HepG2 (cell line): ENCODE measurements around the gene ADGRV1. TPM values are rescaled to one million over a fixed set of nuclear protein-coding genes. Genes with fewer than 3 reads are reported as not detected.

Experiments
- ATAC-seq: fragments of 200-7000 bp; cut with Tn5 transposase; 3 replicates; pipeline ENCODE4 v1.9.1; 2020; ENCODE audit warnings: mild to moderate bottlenecking, moderate library complexity
- BruUV-seq: library from RNA; stranded (reverse); fragments of 400-500 nt; replicated peaks from 2 replicates; lab custom pipeline; 2021; lab: Mats Ljungman, UMichigan
- CTCF ChIA-PET: fragments of 300-600 bp; formaldehyde crosslinking; extraction: SDS; loops from one replicate; lab custom pipeline; 2021; ENCODE audit warnings: low total read pairs, inconsistent platforms, low intra/inter-chr PET ratio; lab: Yijun Ruan, JAX
- POLR2A ChIA-PET: fragments of 350-600 bp; sonication (Branson Sonifier 250); formaldehyde crosslinking; loops from one replicate; lab custom pipeline; 2020; ENCODE audit warnings: antibody characterized with exemption, inconsistent platforms; lab: Yijun Ruan, JAX
- DNase-seq: peaks from one replicate; pipeline ENCODE4 v3.0.0-alpha.2; 2015; ENCODE audit warnings: low spot score
- FAIRE-seq: peaks from 3 replicates; lab custom pipeline; 2011; peaks lifted over from hg19 to GRCh38; lab: Jason Lieb, UNC
- H2AFZ ChIP-seq: one replicate; pipeline ENCODE4 v1.6.1; 2011; ENCODE audit warnings: low read length, inconsistent platforms
- H3K27ac ChIP-seq: fragments of 300-600 bp; 3 replicates; pipeline ENCODE4 v1.8.0; 2011; ENCODE audit warnings: mixed run types, mild to moderate bottlenecking, mixed read lengths, low read length, inconsistent platforms; ENCODE audit not compliant: insufficient read depth; ENCODE audit errors: extremely low read length
- H3K27me3 ChIP-seq, 2 experiments: fragments of 200-600 bp in 1 of 2; 2 replicates in 1 of 2; 3 replicates in 1 of 2; pipeline versions ENCODE4 v1.6.0 to v1.8.0; 2011; ENCODE audit warnings: low read length in 2 of 2, mild to moderate bottlenecking in 2 of 2, moderate library complexity in 2 of 2, inconsistent platforms in 1 of 2; ENCODE audit not compliant: insufficient read depth in 2 of 2, control insufficient read depth in 1 of 2
- H3K36me3 ChIP-seq, 2 experiments: fragments of 200-600 bp in 1 of 2; replicated peaks in 1 of 2; 2 replicates in 1 of 2; 3 replicates in 1 of 2; pipeline versions ENCODE4 v1.5.1 to v1.8.0; 2011; ENCODE audit warnings: low read length in 2 of 2, inconsistent platforms in 1 of 2; ENCODE audit not compliant: insufficient read depth in 2 of 2, control insufficient read depth in 1 of 2
- H3K4me1 ChIP-seq: 2 replicates; pipeline ENCODE4 v1.5.1; 2012; ENCODE audit warnings: low read length, inconsistent platforms; ENCODE audit not compliant: insufficient read depth
- H3K4me2 ChIP-seq: 2 replicates; pipeline ENCODE4 v1.6.0; 2011; ENCODE audit warnings: low read depth, low read length, inconsistent platforms
- H3K4me3 ChIP-seq, 3 experiments: fragments of 200-600 bp in 1 of 3; sonication (generic), shearing (Covaris generic) in 1 of 3; replicated peaks in 1 of 3; 2 replicates each; pipeline ENCODE4 v1.5.1; 2011 to 2016; ENCODE audit warnings: low read length in 3 of 3, inconsistent platforms in 2 of 3, low read depth in 2 of 3, mild to moderate bottlenecking in 2 of 3, control low read depth in 1 of 3, mixed read lengths in 1 of 3; ENCODE audit not compliant: insufficient read depth in 1 of 3
- H3K79me2 ChIP-seq: one replicate; pipeline ENCODE4 v1.6.1; 2011; ENCODE audit warnings: low read length, inconsistent platforms; ENCODE audit not compliant: insufficient read depth
- H3K9ac ChIP-seq: 2 replicates; pipeline ENCODE4 v1.6.0; 2011; ENCODE audit warnings: mild to moderate bottlenecking, low read depth, low read length, inconsistent platforms; ENCODE audit not compliant: insufficient read depth
- H3K9me3 ChIP-seq: 2 replicates; pipeline ENCODE4 v1.5.1; 2012; ENCODE audit warnings: mild to moderate bottlenecking, low read length
- H4K20me1 ChIP-seq: 2 replicates; pipeline ENCODE4 v1.6.0; 2011; ENCODE audit warnings: inconsistent platforms, mild to moderate bottlenecking, low read length, moderate library complexity; ENCODE audit not compliant: insufficient read depth
- ADNP ChIP-seq: sonication (generic); formaldehyde crosslinking; IDR thresholded peaks from 2 replicates; pipeline ENCODE4 v1.4.0; 2020; ENCODE audit warnings: missing genetic modification reagents
- ARNT2 ChIP-seq: sonication (generic); formaldehyde crosslinking; IDR thresholded peaks from 2 replicates; pipeline ENCODE4 v1.8.0; 2022; ENCODE audit warnings: mild to moderate bottlenecking, low read depth, missing genetic modification reagents, moderate library complexity
- ESRRA ChIP-seq: sonication (generic); formaldehyde crosslinking; IDR thresholded peaks from 2 replicates; pipeline ENCODE4 v1.5.1; 2020; ENCODE audit warnings: mild to moderate bottlenecking, low read depth, missing genetic modification reagents
- RBM22 ChIP-seq: fragments of 200-400 bp; formaldehyde crosslinking; optimal IDR thresholded peaks from 2 replicates; pipeline ENCODE3; 2017; ENCODE audit warnings: mild to moderate bottlenecking, low read length, moderate library complexity
- SIX1 ChIP-seq: sonication (generic); formaldehyde crosslinking; IDR thresholded peaks from 2 replicates; pipeline ENCODE4 v1.4.0; 2020; ENCODE audit warnings: missing genetic modification reagents, borderline replicate concordance
- SMAD3 ChIP-seq: sonication (generic); formaldehyde crosslinking; IDR thresholded peaks from 2 replicates; pipeline ENCODE4 v1.4.0; 2020; ENCODE audit warnings: missing genetic modification reagents
- TGIF2 ChIP-seq: IDR thresholded peaks from 2 replicates; pipeline ENCODE4 v1.6.1; 2016; ENCODE audit warnings: control low read depth, missing compliant biosample characterization
- WIZ ChIP-seq: sonication (generic); formaldehyde crosslinking; IDR thresholded peaks from 2 replicates; pipeline ENCODE4 v1.5.1; 2020; ENCODE audit warnings: mild to moderate bottlenecking, missing genetic modification reagents
- ZNF260 ChIP-seq: sonication (generic); formaldehyde crosslinking; IDR thresholded peaks from 2 replicates; pipeline ENCODE4 v1.4.0; 2020; ENCODE audit warnings: missing genetic modification reagents, low read depth, mild to moderate bottlenecking, borderline replicate concordance
- ZNF292 ChIP-seq: sonication (generic); formaldehyde crosslinking; IDR thresholded peaks from 2 replicates; pipeline ENCODE4 v1.8.1; 2022; ENCODE audit warnings: mild to moderate bottlenecking, low read depth, missing genetic modification reagents, borderline replicate concordance
- ZNF383 ChIP-seq: sonication (generic); formaldehyde crosslinking; IDR thresholded peaks from 2 replicates; pipeline ENCODE4 v1.4.0; 2020; ENCODE audit warnings: missing genetic modification reagents, mild to moderate bottlenecking, borderline replicate concordance
- ZNF724P ChIP-seq: sonication (generic); formaldehyde crosslinking; IDR thresholded peaks from 2 replicates; pipeline ENCODE4 v1.8.0; 2022; ENCODE audit warnings: missing genetic modification reagents, borderline replicate concordance
- ZNF879 ChIP-seq: sonication (generic); formaldehyde crosslinking; IDR thresholded peaks from 2 replicates; pipeline ENCODE4 v1.8.1; 2023; ENCODE audit warnings: missing genetic modification reagents
- WGBS: methylation state at CpG from one replicate; pipeline ENCODE4 v1.1.6; 2017; ENCODE audit warnings: low lambda C conversion rate; 5-methylcytosine and 5-hydroxymethylcytosine counted together
- in situ Hi-C: cut with HindIII; loops from 2 replicates; pipeline ENCODE4 v1.10.0; 2017; ENCODE audit warnings: low pct_unique_long_range_greater_than_20kb; ENCODE audit not compliant: extremely low pct_ligation_motif_present
- intact Hi-C: fragments of 100-400 bp; cut with micrococcal nuclease; formaldehyde crosslinking; loops from one replicate; pipeline ENCODE4 v1.10.0; 2022; ENCODE audit not compliant: unreplicated experiment
- polyA plus RNA-seq, 8 experiments: library from polyadenylated mRNA; depleted of rRNA in 3 of 8; stranded (reverse) in 7 of 8; unstranded in 1 of 8; fragments of >200 nt; fragmentation: Illumina TruSeq in 4 of 8; extraction: Trizol in 4 of 8; gene quantifications; 2 replicates each; pipeline versions ENCODE4 v1.2.1 to v1.2.3, GENCODE V29; 2011 to 2016; ENCODE audit warnings: low read depth in 4 of 8, missing spikeins in 1 of 8, mixed read lengths in 1 of 8; ENCODE audit not compliant: insufficient read depth in 1 of 8
- total RNA-seq, 5 experiments: library from RNA; depleted of rRNA; stranded (reverse); fragments of >200 nt; fragmentation: Illumina TruSeq; extraction: Trizol; gene quantifications; 2 replicates each; pipeline ENCODE4 v1.2.3, GENCODE V29; 2016; ENCODE audit warnings: low read depth in 1 of 5
- TF ChIP-seq, protein P1 (sequence below): sonication (generic); formaldehyde crosslinking; conservative IDR thresholded peaks from 2 replicates; pipeline ENCODE4 v1.8.0; 2022; ENCODE audit warnings: low read depth, missing genetic modification reagents
- TF ChIP-seq, protein P2 (sequence below): IDR thresholded peaks from 2 replicates; pipeline ENCODE4 v1.6.1; 2016; ENCODE audit warnings: low read depth, missing genetic modification reagents, missing compliant biosample characterization
- TF ChIP-seq, protein P3 (sequence below): sonication (generic); formaldehyde crosslinking; IDR thresholded peaks from 2 replicates; pipeline ENCODE4 v1.9.0; 2021; ENCODE audit warnings: missing genetic modification reagents, borderline replicate concordance

Gene ADGRV1
- total and polyA plus RNA-seq, 2 of the 13 experiments (the other 11 are each of a cell fraction or from before 2014, with no cell fraction given): 1.7 to 3.9 TPM

GRCh38 chr5:90792725-90793124 lies 234.1 kb downstream of the ADGRV1 start:
- Histone ChIP-seq H2AFZ (no peak overlapping the region), H4K20me1 (no peaks in the 10 kb centered on the region), H3K4me2 (no peak overlapping the region), H3K9ac (no peak overlapping the region), H3K4me3 (no peak overlapping the region), H3K9me3 (no peaks in the 10 kb centered on the region), H3K27ac (no peak overlapping the region), H3K4me1 (peaks cover 13% of the 10 kb centered on the region), H3K27me3 (no peaks in the 10 kb centered on the region; a peak in 1 of 5 replicates), H3K36me3 (no peaks in the 10 kb centered on the region), H3K79me2 (no peaks in the 10 kb centered on the region)
- no TSS peak for BruUV-seq
- 14% methylated on average over 3 of the region's 3 CpGs for WGBS
- ATAC-seq (no peak), FAIRE-seq (no peak), DNase-seq (no peak)
- intact Hi-C loops: no loop called here
- TF ChIP-seq ESRRA (CRISPR knock-in tag) (no peak), WIZ (CRISPR knock-in tag) (no peak), ZNF879 (CRISPR knock-in tag) (no peak), RBM22 (no peak), ZNF383 (CRISPR knock-in tag) (no peak), ZNF292 (no peak), SMAD3 (CRISPR knock-in tag) (no peak), ADNP (CRISPR knock-in tag) (no peak), ZNF260 (CRISPR knock-in tag) (no peak), SIX1 (no peak), TGIF2 (CRISPR knock-in tag) (no peak), ARNT2 (no peak), ZNF724P (no peak)
- TF ChIP-seq, protein P1, sequence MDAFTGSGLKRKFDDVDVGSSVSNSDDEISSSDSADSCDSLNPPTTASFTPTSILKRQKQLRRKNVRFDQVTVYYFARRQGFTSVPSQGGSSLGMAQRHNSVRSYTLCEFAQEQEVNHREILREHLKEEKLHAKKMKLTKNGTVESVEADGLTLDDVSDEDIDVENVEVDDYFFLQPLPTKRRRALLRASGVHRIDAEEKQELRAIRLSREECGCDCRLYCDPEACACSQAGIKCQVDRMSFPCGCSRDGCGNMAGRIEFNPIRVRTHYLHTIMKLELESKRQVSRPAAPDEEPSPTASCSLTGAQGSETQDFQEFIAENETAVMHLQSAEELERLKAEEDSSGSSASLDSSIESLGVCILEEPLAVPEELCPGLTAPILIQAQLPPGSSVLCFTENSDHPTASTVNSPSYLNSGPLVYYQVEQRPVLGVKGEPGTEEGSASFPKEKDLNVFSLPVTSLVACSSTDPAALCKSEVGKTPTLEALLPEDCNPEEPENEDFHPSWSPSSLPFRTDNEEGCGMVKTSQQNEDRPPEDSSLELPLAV (CRISPR knock-in tag): no peak
- TF ChIP-seq, protein P2, sequence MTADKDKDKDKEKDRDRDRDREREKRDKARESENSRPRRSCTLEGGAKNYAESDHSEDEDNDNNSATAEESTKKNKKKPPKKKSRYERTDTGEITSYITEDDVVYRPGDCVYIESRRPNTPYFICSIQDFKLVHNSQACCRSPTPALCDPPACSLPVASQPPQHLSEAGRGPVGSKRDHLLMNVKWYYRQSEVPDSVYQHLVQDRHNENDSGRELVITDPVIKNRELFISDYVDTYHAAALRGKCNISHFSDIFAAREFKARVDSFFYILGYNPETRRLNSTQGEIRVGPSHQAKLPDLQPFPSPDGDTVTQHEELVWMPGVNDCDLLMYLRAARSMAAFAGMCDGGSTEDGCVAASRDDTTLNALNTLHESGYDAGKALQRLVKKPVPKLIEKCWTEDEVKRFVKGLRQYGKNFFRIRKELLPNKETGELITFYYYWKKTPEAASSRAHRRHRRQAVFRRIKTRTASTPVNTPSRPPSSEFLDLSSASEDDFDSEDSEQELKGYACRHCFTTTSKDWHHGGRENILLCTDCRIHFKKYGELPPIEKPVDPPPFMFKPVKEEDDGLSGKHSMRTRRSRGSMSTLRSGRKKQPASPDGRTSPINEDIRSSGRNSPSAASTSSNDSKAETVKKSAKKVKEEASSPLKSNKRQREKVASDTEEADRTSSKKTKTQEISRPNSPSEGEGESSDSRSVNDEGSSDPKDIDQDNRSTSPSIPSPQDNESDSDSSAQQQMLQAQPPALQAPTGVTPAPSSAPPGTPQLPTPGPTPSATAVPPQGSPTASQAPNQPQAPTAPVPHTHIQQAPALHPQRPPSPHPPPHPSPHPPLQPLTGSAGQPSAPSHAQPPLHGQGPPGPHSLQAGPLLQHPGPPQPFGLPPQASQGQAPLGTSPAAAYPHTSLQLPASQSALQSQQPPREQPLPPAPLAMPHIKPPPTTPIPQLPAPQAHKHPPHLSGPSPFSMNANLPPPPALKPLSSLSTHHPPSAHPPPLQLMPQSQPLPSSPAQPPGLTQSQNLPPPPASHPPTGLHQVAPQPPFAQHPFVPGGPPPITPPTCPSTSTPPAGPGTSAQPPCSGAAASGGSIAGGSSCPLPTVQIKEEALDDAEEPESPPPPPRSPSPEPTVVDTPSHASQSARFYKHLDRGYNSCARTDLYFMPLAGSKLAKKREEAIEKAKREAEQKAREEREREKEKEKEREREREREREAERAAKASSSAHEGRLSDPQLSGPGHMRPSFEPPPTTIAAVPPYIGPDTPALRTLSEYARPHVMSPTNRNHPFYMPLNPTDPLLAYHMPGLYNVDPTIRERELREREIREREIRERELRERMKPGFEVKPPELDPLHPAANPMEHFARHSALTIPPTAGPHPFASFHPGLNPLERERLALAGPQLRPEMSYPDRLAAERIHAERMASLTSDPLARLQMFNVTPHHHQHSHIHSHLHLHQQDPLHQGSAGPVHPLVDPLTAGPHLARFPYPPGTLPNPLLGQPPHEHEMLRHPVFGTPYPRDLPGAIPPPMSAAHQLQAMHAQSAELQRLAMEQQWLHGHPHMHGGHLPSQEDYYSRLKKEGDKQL (CRISPR knock-in tag): no peak
- TF ChIP-seq, protein P3, sequence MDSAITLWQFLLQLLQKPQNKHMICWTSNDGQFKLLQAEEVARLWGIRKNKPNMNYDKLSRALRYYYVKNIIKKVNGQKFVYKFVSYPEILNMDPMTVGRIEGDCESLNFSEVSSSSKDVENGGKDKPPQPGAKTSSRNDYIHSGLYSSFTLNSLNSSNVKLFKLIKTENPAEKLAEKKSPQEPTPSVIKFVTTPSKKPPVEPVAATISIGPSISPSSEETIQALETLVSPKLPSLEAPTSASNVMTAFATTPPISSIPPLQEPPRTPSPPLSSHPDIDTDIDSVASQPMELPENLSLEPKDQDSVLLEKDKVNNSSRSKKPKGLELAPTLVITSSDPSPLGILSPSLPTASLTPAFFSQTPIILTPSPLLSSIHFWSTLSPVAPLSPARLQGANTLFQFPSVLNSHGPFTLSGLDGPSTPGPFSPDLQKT: no peak
- POLR2A ChIA-PET: no interaction called here
- in situ Hi-C loops: no loop called here
- CTCF ChIA-PET: no interaction called here
